GM23338 (cell line): ENCODE results near the gene PARVA.

Source experiments
- CREB1 ChIP-seq: fragments of 250-450 bp; sonication (Bioruptor Pico); IDR thresholded peaks from 2 replicates; pipeline ENCODE4 v1.5.0; 2020; ENCODE audit warnings: low read depth, mild to moderate bottlenecking, moderate library complexity
- EZH2 ChIP-seq: fragments of 200-600 bp; sonication (generic); IDR thresholded peaks from one replicate; pipeline ENCODE4 v1.8.0; 2017; ENCODE audit warnings: antibody characterized with exemption, mild to moderate bottlenecking, low read depth; ENCODE audit not compliant: unreplicated experiment
- EZH2phosphoT487 ChIP-seq: fragments of 200-600 bp; sonication (generic); IDR thresholded peaks from one replicate; pipeline ENCODE4 v1.8.1; 2018; ENCODE audit warnings: antibody characterized with exemption; ENCODE audit not compliant: unreplicated experiment
- JUNB ChIP-seq: IDR thresholded peaks from one replicate; pipeline ENCODE4 v1.6.1; 2016; ENCODE audit warnings: antibody characterized with exemption; ENCODE audit not compliant: unreplicated experiment
- NANOG ChIP-seq: IDR thresholded peaks from 2 replicates; pipeline ENCODE4 v1.6.1; 2016; ENCODE audit warnings: antibody characterized with exemption, borderline replicate concordance
- POLR2AphosphoS5 ChIP-seq: IDR thresholded peaks from 2 replicates; pipeline ENCODE4 v1.6.1; 2016; ENCODE audit warnings: antibody characterized with exemption, low read depth
- STAT1 ChIP-seq: IDR thresholded peaks from one replicate; pipeline ENCODE4 v1.6.1; 2016; ENCODE audit warnings: antibody characterized with exemption; ENCODE audit not compliant: unreplicated experiment
- ZNF114 ChIP-seq: fragments of 250-450 bp; sonication (Bioruptor Pico); IDR thresholded peaks from 2 replicates; pipeline ENCODE4 v1.5.0; 2020; ENCODE audit warnings: mild to moderate bottlenecking, moderate library complexity
- ZNF331 ChIP-seq: fragments of 250-450 bp; sonication (Bioruptor Pico); IDR thresholded peaks from 2 replicates; pipeline ENCODE4 v1.5.0; 2020; ENCODE audit warnings: low read depth, mild to moderate bottlenecking, moderate library complexity
- ZNF462 ChIP-seq: fragments of 250-450 bp; sonication (Bioruptor Pico); IDR thresholded peaks from 2 replicates; pipeline ENCODE4 v1.5.0; 2020; ENCODE audit warnings: mild to moderate bottlenecking, moderate library complexity
- TF ChIP-seq, protein P1 (sequence below), 2 experiments: fragments of 200-600 bp in 1 of 2; sonication (generic) in 1 of 2; conservative IDR thresholded peaks; 2 replicates each; pipeline versions ENCODE4 v1.5.1 to v1.6.1; 2016 to 2017; ENCODE audit warnings: antibody characterized with exemption in 2 of 2, low read depth in 2 of 2, mild to moderate bottlenecking in 2 of 2, moderate library complexity in 1 of 2
- TF ChIP-seq, protein P2 (sequence below): IDR thresholded peaks from 2 replicates; pipeline ENCODE4 v1.6.1; 2016; ENCODE audit warnings: antibody characterized with exemption
- TF ChIP-seq, protein P3 (sequence below): IDR thresholded peaks from one replicate; pipeline ENCODE4 v1.6.1; 2018; ENCODE audit warnings: antibody characterized with exemption; ENCODE audit not compliant: unreplicated experiment

- TF ChIP-seq, protein P1, sequence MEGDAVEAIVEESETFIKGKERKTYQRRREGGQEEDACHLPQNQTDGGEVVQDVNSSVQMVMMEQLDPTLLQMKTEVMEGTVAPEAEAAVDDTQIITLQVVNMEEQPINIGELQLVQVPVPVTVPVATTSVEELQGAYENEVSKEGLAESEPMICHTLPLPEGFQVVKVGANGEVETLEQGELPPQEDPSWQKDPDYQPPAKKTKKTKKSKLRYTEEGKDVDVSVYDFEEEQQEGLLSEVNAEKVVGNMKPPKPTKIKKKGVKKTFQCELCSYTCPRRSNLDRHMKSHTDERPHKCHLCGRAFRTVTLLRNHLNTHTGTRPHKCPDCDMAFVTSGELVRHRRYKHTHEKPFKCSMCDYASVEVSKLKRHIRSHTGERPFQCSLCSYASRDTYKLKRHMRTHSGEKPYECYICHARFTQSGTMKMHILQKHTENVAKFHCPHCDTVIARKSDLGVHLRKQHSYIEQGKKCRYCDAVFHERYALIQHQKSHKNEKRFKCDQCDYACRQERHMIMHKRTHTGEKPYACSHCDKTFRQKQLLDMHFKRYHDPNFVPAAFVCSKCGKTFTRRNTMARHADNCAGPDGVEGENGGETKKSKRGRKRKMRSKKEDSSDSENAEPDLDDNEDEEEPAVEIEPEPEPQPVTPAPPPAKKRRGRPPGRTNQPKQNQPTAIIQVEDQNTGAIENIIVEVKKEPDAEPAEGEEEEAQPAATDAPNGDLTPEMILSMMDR (conservative IDR thresholded peaks at IDR 0.05; ENCODE audit: low read depth in 2 of 2), result no peak
- TF ChIP-seq POLR2AphosphoS5 (no peak), EZH2phosphoT487 (no peak), EZH2 (no peak), ZNF331 (CRISPR knock-in tag) (no peak), CREB1 (no peak), NANOG (no peak), ZNF462 (CRISPR knock-in tag) (no peak), JUNB (no peak), STAT1 (no peak), ZNF114 (CRISPR knock-in tag) (no peak)
- TF ChIP-seq, protein P2, sequence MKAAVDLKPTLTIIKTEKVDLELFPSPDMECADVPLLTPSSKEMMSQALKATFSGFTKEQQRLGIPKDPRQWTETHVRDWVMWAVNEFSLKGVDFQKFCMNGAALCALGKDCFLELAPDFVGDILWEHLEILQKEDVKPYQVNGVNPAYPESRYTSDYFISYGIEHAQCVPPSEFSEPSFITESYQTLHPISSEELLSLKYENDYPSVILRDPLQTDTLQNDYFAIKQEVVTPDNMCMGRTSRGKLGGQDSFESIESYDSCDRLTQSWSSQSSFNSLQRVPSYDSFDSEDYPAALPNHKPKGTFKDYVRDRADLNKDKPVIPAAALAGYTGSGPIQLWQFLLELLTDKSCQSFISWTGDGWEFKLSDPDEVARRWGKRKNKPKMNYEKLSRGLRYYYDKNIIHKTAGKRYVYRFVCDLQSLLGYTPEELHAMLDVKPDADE, result no peak
- TF ChIP-seq, protein P3, sequence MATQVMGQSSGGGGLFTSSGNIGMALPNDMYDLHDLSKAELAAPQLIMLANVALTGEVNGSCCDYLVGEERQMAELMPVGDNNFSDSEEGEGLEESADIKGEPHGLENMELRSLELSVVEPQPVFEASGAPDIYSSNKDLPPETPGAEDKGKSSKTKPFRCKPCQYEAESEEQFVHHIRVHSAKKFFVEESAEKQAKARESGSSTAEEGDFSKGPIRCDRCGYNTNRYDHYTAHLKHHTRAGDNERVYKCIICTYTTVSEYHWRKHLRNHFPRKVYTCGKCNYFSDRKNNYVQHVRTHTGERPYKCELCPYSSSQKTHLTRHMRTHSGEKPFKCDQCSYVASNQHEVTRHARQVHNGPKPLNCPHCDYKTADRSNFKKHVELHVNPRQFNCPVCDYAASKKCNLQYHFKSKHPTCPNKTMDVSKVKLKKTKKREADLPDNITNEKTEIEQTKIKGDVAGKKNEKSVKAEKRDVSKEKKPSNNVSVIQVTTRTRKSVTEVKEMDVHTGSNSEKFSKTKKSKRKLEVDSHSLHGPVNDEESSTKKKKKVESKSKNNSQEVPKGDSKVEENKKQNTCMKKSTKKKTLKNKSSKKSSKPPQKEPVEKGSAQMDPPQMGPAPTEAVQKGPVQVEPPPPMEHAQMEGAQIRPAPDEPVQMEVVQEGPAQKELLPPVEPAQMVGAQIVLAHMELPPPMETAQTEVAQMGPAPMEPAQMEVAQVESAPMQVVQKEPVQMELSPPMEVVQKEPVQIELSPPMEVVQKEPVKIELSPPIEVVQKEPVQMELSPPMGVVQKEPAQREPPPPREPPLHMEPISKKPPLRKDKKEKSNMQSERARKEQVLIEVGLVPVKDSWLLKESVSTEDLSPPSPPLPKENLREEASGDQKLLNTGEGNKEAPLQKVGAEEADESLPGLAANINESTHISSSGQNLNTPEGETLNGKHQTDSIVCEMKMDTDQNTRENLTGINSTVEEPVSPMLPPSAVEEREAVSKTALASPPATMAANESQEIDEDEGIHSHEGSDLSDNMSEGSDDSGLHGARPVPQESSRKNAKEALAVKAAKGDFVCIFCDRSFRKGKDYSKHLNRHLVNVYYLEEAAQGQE, result no peak
Measured at GRCh38 chr11:12547953-12548650, 170.7 kb downstream of the PARVA start.
